K562 treated with DMSO at 1 percent for 4 hours (cell line): ENCODE measurements around the gene MYO3B. TPM values are rescaled to one million over a fixed set of nuclear protein-coding genes. Genes with fewer than 3 reads are reported as not detected.

Experiments
- total RNA-seq: library from RNA; unstranded; fragments of 300-600 nt; gene quantifications from 2 replicates; pipeline ENCODE4 v1.2.3, GENCODE V29; 2022; ENCODE audit not compliant: insufficient read depth

MYO3B gene, protein sequence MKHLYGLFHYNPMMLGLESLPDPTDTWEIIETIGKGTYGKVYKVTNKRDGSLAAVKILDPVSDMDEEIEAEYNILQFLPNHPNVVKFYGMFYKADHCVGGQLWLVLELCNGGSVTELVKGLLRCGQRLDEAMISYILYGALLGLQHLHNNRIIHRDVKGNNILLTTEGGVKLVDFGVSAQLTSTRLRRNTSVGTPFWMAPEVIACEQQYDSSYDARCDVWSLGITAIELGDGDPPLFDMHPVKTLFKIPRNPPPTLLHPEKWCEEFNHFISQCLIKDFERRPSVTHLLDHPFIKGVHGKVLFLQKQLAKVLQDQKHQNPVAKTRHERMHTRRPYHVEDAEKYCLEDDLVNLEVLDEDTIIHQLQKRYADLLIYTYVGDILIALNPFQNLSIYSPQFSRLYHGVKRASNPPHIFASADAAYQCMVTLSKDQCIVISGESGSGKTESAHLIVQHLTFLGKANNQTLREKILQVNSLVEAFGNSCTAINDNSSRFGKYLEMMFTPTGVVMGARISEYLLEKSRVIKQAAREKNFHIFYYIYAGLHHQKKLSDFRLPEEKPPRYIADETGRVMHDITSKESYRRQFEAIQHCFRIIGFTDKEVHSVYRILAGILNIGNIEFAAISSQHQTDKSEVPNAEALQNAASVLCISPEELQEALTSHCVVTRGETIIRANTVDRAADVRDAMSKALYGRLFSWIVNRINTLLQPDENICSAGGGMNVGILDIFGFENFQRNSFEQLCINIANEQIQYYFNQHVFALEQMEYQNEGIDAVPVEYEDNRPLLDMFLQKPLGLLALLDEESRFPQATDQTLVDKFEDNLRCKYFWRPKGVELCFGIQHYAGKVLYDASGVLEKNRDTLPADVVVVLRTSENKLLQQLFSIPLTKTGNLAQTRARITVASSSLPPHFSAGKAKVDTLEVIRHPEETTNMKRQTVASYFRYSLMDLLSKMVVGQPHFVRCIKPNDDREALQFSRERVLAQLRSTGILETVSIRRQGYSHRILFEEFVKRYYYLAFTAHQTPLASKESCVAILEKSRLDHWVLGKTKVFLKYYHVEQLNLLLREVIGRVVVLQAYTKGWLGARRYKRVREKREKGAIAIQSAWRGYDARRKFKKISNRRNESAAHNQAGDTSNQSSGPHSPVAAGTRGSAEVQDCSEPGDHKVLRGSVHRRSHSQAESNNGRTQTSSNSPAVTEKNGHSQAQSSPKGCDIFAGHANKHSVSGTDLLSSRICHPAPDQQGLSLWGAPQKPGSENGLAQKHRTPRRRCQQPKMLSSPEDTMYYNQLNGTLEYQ (N-terminal part only)
- total RNA-seq = 0.48 and 0.74 TPM in 2 replicates

GRCh38 chr2:170177950-170178781 is at the start of gene MYO3B:
TSS of gene MYO3B (plus strand) at chr2:170178147. CDS start at chr2:170178288, 141 bp downstream.

